ENCODE measurements around the gene CMBL.
"Not testable (repeated sequence)": the region's sequence is repeated elsewhere in the genome, so short reads cannot be mapped to it uniquely, and the experiment has no call there.

Gene CMBL

DNA sequence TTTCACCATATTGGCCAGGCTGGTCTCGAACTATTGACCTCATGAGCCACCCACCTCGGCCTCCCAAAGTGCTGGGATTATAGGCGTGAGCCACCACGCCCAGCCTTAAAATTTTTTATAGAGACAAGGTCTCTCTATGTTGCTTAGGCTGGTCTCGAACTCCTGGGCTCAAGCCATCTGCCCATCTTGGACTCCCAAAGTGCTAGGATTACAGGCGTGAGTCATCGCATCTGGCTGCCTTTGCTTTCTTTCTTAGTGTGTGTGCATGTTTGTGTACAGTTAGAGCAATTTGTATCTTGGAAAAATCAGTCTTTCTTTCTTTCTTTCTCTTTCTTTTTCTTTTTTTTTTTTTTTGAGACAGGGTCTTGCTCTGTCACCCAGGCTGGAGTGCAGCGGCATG is 22.3 kb downstream of the CMBL start:
- DNase-seq (ENCODE audit: low spot score) = not testable (repeated sequence)

DNA sequence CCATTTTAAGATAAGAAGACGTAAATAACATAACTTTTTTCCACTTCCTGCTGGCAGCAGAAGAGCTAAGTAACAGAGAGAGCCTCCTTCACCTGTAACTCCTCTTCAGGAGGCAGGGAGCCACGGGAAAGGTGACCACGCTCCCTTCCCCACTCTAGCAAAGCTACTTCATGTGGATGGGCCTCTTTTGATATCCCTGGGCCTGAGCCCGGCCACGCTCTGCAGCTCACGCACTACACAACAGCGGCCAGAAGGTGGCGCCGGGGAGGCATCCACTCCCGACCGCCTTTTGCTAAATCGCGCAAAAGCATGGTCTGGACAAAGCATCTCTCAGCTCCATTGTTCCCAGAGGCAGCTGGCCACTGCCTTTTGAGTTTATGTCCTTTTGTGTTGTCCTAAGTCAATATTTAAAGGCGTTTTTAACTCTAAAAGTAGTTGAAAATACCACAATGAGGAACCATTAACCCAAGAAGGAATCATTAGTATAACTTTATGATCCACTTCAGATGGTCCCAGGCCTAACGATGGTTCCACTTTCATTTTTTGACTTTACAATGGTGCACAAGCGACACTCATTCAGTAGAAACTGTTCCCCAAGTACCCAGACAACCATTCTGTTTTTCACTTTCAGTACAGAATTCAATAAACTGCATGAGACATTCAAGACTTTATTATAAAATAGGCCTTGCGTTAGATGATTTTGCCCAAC is 23.6 kb downstream of the CMBL start:
- peak; percentile 84 for DNase-seq (ENCODE audit: low spot score)

GRCh38 chr5:10279925-10280720 is 27.6 kb downstream of the CMBL start:
- DNase-seq (ENCODE audit: low spot score) = no peak

- no peak for DNase-seq (ENCODE audit: low spot score)
These were observed 28.4 kb downstream of the CMBL start for GRCh38 chr5:10279328-10279727.

DNA sequence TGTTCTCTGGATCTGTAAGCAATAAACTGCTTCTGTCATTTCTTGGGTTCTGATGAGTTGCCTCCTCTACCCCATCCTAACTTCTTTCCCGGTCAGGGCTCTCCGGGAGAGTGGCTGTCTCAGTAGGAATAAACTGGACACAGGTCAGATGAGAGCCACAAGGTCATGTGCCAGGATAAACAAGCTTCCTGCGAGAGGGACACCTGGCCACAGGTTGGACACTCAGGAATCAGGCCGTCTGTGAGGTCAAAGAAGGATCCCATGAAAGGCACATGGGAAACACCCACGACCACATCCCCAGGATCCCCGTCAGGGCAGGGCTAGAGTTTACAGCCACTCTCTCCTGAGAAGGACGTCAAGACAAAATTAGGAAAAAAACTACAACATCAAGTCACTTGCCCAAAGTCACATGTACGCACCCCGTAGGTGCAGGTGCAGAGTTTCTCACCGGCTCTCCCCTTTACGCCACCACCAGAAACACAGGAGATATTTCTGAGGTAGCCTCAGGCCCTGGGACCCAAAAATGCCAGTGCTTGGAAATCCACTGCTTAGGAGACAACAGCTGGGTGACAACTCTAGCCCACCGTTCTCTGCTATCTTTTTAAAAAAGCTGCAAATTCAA is 28.9 kb downstream of the CMBL start:
- DNase-seq (ENCODE audit: low spot score) = no peak

DNA sequence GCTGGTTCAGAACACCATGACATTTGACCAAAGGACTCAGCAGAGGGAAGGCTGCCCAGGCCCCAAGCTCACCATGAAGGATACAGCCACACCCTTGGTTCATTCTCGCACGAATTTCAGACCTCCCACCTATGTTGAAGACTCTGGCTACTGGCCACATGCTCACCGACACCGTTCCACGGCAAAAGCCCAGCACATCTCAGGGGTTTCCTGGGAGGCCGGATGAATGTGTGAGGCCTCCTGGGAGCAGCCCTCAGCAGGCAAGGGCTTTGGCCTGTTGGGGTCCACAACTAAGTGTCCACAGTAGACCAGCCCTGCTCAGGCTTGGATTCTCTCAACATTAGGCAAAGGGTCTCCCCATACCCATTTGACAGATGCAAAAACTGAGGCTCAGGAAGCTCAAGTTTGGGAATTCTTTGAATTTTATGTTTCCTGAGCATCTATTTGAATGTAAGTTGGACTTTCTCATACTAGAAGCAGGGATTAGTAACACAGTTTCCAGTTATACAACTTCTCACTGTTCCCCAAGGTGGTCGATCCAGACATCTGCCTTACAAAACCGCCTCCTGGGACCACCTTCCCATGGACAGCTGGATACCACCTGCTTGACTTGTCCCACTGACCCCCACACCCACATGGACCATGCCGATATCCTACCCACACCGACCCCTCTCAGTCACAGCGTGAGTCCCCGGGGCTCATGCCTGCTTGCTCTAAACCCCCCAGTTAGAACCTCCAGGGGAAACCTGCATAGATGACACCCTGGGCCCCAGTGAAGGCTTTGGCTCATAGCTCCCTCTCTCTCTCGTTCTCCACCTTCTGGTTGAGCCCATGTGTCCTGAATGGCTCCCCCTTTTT is 29.7 kb downstream of the CMBL start:
- DNase-seq (ENCODE audit: low spot score) = no peak

GRCh38 chr5:10276691-10277090 is 31.0 kb downstream of the CMBL start:
- DNase-seq (ENCODE audit: low spot score) = no peak

GRCh38 chr5:10275991-10276390 is 31.7 kb downstream of the CMBL start:
- DNase-seq (ENCODE audit: low spot score) = no peak

GRCh38 chr5:10275460-10275859 is 32.2 kb downstream of the CMBL start:
- no peak for DNase-seq (ENCODE audit: low spot score)

DNA sequence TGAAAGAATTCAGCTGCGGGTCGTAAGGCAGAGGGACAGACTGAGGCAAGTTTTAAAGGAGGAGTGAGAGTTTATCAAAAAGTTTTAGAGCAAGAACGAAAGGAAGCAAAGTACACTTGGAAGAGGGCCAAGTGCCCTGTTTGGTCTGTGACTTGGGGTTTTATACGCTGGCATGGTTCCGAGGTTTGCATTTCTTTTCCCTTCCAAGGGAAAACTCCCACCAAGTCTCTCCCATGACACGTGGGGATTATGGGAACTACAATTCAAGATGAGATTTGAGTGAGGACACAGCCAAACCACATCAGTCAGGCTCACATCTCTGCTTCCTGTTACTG is 34.9 kb downstream of the CMBL start:
- not testable (repeated sequence) for DNase-seq (ENCODE audit: low spot score)

- no peak for DNase-seq (ENCODE audit: low spot score)
These were observed 35.4 kb downstream of the CMBL start for GRCh38 chr5:10272053-10272874.

DNA sequence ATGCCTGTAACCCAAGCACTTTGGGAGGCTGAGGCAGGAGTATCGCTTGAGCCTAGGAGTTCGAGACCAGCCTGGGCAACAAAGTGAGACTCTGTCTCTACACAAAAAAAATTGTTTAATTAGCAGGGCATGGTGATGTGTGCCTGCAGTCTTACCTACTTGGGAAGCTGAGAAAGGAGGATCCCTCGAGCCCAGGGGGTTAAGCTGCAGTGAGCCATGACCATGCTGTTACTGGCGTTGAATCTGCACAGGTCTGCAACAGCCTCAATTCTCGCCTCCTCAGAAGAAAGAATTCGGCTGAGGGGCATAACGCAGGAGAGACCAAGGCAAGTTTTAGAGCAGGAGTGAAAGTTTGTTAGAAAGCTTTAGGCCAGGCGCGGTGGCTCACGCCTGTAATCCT is 39.6 kb downstream of the CMBL start:
- DNase-seq (ENCODE audit: low spot score) = no peak

DNA sequence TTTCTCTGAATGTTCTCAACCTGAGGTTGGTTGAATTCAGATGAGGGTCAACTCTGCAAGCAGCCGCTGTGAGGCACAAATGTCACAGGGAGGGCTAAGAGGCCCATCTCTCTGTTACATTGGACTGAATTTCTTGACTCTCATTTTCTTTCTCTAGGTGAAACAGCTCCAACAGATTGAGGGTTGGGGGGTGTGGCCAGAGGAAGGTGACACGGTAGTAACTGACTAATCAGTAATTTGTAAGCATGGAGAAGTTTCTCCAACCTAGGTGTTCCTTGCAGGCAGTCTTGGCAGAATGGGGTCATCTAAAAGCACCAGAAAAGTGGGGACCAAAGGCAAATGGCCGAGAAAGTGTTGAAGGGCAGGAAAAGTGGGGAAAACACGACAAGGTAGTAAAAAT is 40.9 kb downstream of the CMBL start:
- DNase-seq (ENCODE audit: low spot score) = no peak

- DNase-seq (ENCODE audit: low spot score) = no peak
These were observed 41.6 kb downstream of the CMBL start for GRCh38 chr5:10266137-10266536.

DNA sequence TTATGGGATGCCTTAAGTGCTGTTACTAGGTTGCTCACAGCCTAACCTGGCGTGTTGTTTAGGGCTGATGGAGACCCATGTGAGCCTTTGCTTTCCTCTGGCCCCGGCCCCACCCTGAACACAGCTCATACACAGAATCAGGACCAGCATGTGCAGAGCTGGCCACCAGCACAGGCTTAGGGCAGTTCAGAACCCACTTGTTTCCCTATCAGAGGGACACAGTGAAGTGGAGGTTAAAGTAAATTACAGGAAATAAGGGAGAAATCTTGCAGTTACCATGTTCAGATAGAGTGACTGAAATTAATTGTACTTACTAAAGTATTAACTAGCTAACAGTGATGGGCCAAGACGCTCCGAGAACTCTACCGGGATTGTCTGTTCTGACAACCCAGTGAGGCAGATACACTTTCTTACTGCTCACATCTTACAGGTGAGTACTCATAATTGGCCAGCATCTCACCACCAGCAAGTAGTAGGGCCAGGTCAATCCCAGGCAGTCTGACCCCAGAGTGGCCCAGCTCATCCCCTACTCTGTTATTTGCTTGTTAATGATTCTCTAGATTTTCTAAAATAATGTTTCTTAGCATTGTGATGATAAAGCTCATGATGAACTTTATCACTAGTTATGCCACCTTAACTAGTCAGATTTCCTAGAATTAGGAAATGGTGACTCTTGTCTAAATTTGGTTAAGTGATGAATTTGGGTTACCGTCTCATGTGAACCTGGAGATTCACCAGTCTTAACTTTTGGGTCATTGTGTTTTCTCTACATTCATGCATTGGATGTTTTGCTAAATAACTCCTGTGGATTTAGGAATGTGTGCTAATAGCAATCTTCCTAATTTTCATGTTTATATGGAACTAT is 42.2 kb downstream of the CMBL start:
- DNase-seq (ENCODE audit: low spot score) = no peak

DNA sequence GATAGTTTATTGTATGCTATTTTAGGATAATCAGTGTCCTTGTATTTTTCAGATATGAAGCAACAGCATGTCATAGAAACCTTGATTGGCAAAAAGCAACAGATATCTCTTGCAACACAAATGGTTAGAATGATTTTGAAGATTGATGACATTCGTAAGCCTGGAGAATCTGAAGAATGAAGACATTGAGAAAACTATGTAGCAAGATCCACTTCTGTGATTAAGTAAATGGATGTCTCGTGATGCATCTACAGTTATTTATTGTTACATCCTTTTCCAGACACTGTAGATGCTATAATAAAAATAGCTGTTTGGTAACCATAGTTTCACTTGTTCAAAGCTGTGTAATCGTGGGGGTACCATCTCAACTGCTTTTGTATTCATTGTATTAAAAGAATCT is 43.1 kb downstream of the CMBL start:
- no peak for DNase-seq (ENCODE audit: low spot score)

- DNase-seq (ENCODE audit: low spot score) = no peak
These were observed 44.7 kb downstream of the CMBL start for GRCh38 chr5:10262995-10263394.

- no peak for DNase-seq (ENCODE audit: low spot score)
These were observed 45.5 kb downstream of the CMBL start for GRCh38 chr5:10262121-10262774.

GRCh38 chr5:10261065-10261464 is 46.6 kb downstream of the CMBL start:
- DNase-seq (ENCODE audit: low spot score) = no peak

- no peak for DNase-seq (ENCODE audit: low spot score)
These were observed 47.8 kb downstream of the CMBL start for GRCh38 chr5:10259899-10260298.
